Measurements from ENCODE around the gene KCNK10. TPM values are rescaled to one million over a fixed set of nuclear protein-coding genes. Genes with fewer than 3 reads are reported as not detected.
A peak's percentile ranks its signal among the peaks of the same experiment; 100 is the strongest.

Gene KCNK10
- total and polyA plus RNA-seq, 9 donors: 0.01 to 0.23 (median 0.04) TPM; not detected in 4

DNA sequence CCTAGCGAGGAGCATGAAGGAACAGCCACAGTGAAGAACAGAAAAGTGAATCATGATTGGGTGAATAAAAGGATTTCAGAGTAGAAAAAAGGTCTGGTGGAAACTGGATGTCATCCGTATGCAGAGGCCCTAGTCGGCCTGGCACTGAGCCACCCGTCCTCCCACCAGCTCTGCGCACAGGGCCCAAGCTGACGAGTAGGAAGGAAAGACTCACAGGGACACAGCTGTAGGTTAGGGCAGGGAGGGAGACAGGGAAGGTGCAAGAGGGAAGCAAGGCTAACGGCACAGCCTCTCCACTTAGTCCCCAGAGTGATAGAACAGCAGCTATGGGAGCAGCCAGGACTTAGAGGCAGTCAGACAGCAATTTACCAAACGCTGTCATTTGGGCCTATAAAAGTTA, 112.6 kb downstream of the KCNK10 start:
- H3K4me3 ChIP-seq (ENCODE audit: low read length): no peak overlapping the region
- no peak overlapping the region for H3K27ac ChIP-seq (ENCODE audit: low read length)
- peak; percentile 52 for DNase-seq
- H3K4me1 ChIP-seq (ENCODE audit: control insufficient read depth, insufficient read depth, low read length): no peaks in the 10 kb centered on the region
- no peaks in the 10 kb centered on the region for H3K36me3 ChIP-seq (ENCODE audit: control insufficient read depth, insufficient read depth, low read length)
- no peaks in the 10 kb centered on the region for H3K27me3 ChIP-seq (ENCODE audit: control insufficient read depth, insufficient read depth, low read length)
- H3K9me3 ChIP-seq (replicated peaks; ENCODE audit: control insufficient read depth, low read depth, low read length): no peaks in the 10 kb centered on the region
- WGBS (ENCODE audit: insufficient coverage): 51% methylated on average over 6 of the region's 8 CpGs

- Histone ChIP-seq H3K27me3 (ENCODE audit: control insufficient read depth, insufficient read depth, low read length) (no peaks in the 10 kb centered on the region), H3K9me3 (replicated peaks; ENCODE audit: control insufficient read depth, low read depth, low read length) (no peaks in the 10 kb centered on the region), H3K36me3 (ENCODE audit: control insufficient read depth, insufficient read depth, low read length) (no peaks in the 10 kb centered on the region), H3K4me3 (ENCODE audit: low read length) (no peak overlapping the region), H3K27ac (ENCODE audit: low read length) (no peak overlapping the region), H3K4me1 (ENCODE audit: control insufficient read depth, insufficient read depth, low read length) (no peaks in the 10 kb centered on the region)
- 55% methylated on average over 14 of the region's 17 CpGs for WGBS (ENCODE audit: insufficient coverage)
- no peak for DNase-seq
Measured at GRCh38 chr14:88209273-88209672, 113.8 kb downstream of the KCNK10 start.

GRCh38 chr14:88208858-88209257, 114.2 kb downstream of the KCNK10 start:
- no peaks in the 10 kb centered on the region for H3K36me3 ChIP-seq (ENCODE audit: control insufficient read depth, insufficient read depth, low read length)
- no peaks in the 10 kb centered on the region for H3K4me1 ChIP-seq (ENCODE audit: control insufficient read depth, insufficient read depth, low read length)
- WGBS (ENCODE audit: insufficient coverage): no CpG with 5 or more reads among the region's 5 CpGs
- no peaks in the 10 kb centered on the region for H3K9me3 ChIP-seq (replicated peaks; ENCODE audit: control insufficient read depth, low read depth, low read length)
- H3K4me3 ChIP-seq (ENCODE audit: low read length): no peak overlapping the region
- DNase-seq: peak; percentile 4
- H3K27me3 ChIP-seq (ENCODE audit: control insufficient read depth, insufficient read depth, low read length): no peaks in the 10 kb centered on the region
- H3K27ac ChIP-seq (ENCODE audit: low read length): no peak overlapping the region

DNA sequence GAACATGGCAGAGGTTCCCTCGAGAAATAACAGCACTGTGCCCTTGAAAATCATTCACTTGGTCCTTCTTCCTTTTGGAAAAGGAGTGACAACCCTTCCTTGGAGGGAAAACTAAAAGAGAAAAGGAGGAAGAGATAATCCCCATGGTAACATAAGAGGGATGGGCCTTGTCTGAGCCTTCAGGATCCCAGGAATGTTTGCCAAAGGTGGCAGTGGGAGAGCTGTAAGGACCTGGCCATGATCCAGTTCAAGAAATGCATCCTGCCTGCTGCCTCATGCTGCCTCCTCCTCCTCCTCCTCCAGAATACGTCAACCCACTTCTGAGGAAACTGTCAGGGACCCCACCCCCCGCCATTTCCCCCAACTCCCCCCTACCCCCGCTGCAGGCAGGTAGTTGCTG, 118.8 kb downstream of the KCNK10 start:
- Histone ChIP-seq H3K4me3 (ENCODE audit: low read length) (no peak overlapping the region), H3K27ac (ENCODE audit: low read length) (no peak overlapping the region), H3K9me3 (replicated peaks; ENCODE audit: control insufficient read depth, low read depth, low read length) (no peaks in the 10 kb centered on the region), H3K27me3 (ENCODE audit: control insufficient read depth, insufficient read depth, low read length) (peaks cover 2% of the 10 kb centered on the region), H3K4me1 (ENCODE audit: control insufficient read depth, insufficient read depth, low read length) (no peaks in the 10 kb centered on the region), H3K36me3 (ENCODE audit: control insufficient read depth, insufficient read depth, low read length) (no peaks in the 10 kb centered on the region)
- WGBS (ENCODE audit: insufficient coverage): 80% methylated on average over 1 of the region's 4 CpGs
- DNase-seq: no peak

DNA sequence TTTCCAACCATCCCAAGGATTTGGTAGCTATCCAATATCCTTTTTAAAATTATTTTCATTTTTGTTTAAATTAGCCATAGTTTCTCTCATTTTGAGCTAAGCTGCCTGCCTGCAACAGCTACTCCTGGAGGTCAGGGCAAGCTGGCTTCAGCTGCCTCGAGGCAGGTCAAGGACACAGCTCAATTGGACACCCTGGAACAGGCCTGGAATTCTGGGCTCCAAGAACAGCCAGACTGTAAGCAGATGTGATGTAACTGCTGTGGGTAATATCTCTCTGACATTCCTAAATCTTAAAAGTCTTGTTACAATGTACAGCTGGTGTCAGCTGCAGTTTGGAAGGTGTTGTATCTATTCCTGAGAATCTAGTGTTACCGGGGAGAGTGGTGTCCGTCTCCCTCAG, 119.8 kb downstream of the KCNK10 start:
- H3K4me1 ChIP-seq (ENCODE audit: control insufficient read depth, insufficient read depth, low read length): no peaks in the 10 kb centered on the region
- H3K36me3 ChIP-seq (ENCODE audit: control insufficient read depth, insufficient read depth, low read length): no peaks in the 10 kb centered on the region
- no peak for DNase-seq

DNA sequence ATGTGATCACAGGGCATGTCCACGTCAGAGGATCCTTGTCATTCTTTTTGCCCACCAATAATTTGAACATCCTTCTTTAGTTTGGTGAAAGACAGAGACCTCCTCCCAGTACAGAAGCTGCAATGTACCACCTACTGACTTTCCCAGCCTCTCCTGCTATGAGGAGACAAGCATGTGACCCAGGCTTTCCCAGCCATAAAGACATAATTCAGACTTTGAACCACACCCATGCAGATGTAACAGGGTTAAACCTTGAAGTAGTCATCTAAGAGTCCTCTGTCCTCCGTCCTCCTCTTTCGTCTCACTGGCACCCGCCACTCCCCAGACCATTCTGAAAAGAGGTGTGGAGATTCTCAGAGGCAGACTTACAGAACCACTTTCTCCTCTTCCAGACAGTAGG, 120.8 kb downstream of the KCNK10 start:
- H3K27me3 ChIP-seq (ENCODE audit: control insufficient read depth, insufficient read depth, low read length): peaks cover 2% of the 10 kb centered on the region
- H3K36me3 ChIP-seq (ENCODE audit: control insufficient read depth, insufficient read depth, low read length): no peaks in the 10 kb centered on the region
- 83% methylated on average over 1 of the region's 4 CpGs for WGBS (ENCODE audit: insufficient coverage)
- H3K9me3 ChIP-seq (replicated peaks; ENCODE audit: control insufficient read depth, low read depth, low read length): no peaks in the 10 kb centered on the region
- DNase-seq: no peak
- H3K4me3 ChIP-seq (ENCODE audit: low read length): no peak overlapping the region
- no peak overlapping the region for H3K27ac ChIP-seq (ENCODE audit: low read length)
- no peaks in the 10 kb centered on the region for H3K4me1 ChIP-seq (ENCODE audit: control insufficient read depth, insufficient read depth, low read length)

More for the DNA sequence above, 119.8 kb downstream of the KCNK10 start:
- WGBS (ENCODE audit: insufficient coverage): 29% methylated on average over 2 of the region's 3 CpGs
- no peak overlapping the region for H3K27ac ChIP-seq (ENCODE audit: low read length)
- no peaks in the 10 kb centered on the region for H3K9me3 ChIP-seq (replicated peaks; ENCODE audit: control insufficient read depth, low read depth, low read length)
- H3K4me3 ChIP-seq (ENCODE audit: low read length): no peak overlapping the region
- peaks cover 2% of the 10 kb centered on the region for H3K27me3 ChIP-seq (ENCODE audit: control insufficient read depth, insufficient read depth, low read length)

DNA sequence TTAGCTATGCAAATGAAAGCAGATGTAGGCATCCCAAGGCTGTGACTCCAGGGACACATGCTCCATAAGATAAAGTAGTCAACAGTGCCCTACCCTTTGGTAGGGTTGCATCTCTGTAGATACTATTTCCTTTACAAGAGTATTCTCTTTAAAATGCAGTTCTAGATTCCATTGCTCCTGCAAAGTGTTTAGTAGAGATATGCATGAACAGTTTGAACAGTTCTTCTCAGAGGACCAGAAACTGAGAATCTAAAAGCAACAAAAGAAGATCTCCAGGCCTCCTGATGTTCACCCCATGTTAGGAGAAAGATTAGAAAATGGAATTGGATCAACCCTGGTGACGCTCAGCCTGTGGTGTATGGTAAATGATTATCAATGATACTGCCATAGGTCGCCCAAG, 121.2 kb downstream of the KCNK10 start:
- no peak for DNase-seq
- H3K36me3 ChIP-seq (ENCODE audit: control insufficient read depth, insufficient read depth, low read length): no peaks in the 10 kb centered on the region
- H3K9me3 ChIP-seq (replicated peaks; ENCODE audit: control insufficient read depth, low read depth, low read length): no peaks in the 10 kb centered on the region
- H3K4me3 ChIP-seq (ENCODE audit: low read length): no peak overlapping the region
- H3K27me3 ChIP-seq (ENCODE audit: control insufficient read depth, insufficient read depth, low read length): peaks cover 2% of the 10 kb centered on the region
- no peak overlapping the region for H3K27ac ChIP-seq (ENCODE audit: low read length)
- WGBS (ENCODE audit: insufficient coverage): no CpG with 5 or more reads among the region's 2 CpGs
- H3K4me1 ChIP-seq (ENCODE audit: control insufficient read depth, insufficient read depth, low read length): no peaks in the 10 kb centered on the region

- DNase-seq: no peak
- Histone ChIP-seq H3K4me1 (ENCODE audit: control insufficient read depth, insufficient read depth, low read length) (no peaks in the 10 kb centered on the region), H3K9me3 (replicated peaks; ENCODE audit: control insufficient read depth, low read depth, low read length) (no peaks in the 10 kb centered on the region), H3K27ac (ENCODE audit: low read length) (no peak overlapping the region), H3K36me3 (ENCODE audit: control insufficient read depth, insufficient read depth, low read length) (no peaks in the 10 kb centered on the region), H3K4me3 (ENCODE audit: low read length) (no peak overlapping the region), H3K27me3 (ENCODE audit: control insufficient read depth, insufficient read depth, low read length) (peaks cover 6% of the 10 kb centered on the region)
- 83% methylated on average over 1 of the region's 1 CpG for WGBS (ENCODE audit: insufficient coverage)
Measured at GRCh38 chr14:88199882-88200281, 123.2 kb downstream of the KCNK10 start.

- Histone ChIP-seq H3K9me3 (replicated peaks; ENCODE audit: control insufficient read depth, low read depth, low read length) (no peaks in the 10 kb centered on the region), H3K27me3 (ENCODE audit: control insufficient read depth, insufficient read depth, low read length) (peaks cover 4% of the 10 kb centered on the region)
- no CpG with 5 or more reads among the region's 1 CpG for WGBS (ENCODE audit: insufficient coverage)
Measured at GRCh38 chr14:88198446-88198845, 124.6 kb downstream of the KCNK10 start.

DNA sequence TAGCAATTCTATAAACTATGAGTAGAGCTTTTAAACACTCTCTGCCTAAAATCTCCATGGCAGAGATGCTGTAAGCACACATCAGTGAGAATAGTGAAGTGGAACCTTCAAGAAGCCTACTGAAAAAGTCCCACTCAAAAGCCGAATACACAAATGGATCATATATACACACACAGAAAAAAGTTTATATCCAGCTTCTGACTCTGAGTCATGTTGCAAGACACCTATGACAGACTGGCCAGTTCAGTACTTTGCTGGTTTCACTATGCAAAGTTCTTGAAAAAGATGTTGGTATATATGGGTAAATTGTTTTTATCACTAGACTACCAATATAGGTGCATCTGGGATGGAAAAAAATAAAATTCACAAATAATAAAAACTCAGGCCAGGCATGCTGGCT, 126.1 kb downstream of the KCNK10 start:
- WGBS (ENCODE audit: insufficient coverage): no CpG with 5 or more reads among the region's 1 CpG
- peaks cover 4% of the 10 kb centered on the region for H3K27me3 ChIP-seq (ENCODE audit: control insufficient read depth, insufficient read depth, low read length)
- no peak for DNase-seq
- no peak overlapping the region for H3K27ac ChIP-seq (ENCODE audit: low read length)
- no peaks in the 10 kb centered on the region for H3K36me3 ChIP-seq (ENCODE audit: control insufficient read depth, insufficient read depth, low read length)
- no peak overlapping the region for H3K4me3 ChIP-seq (ENCODE audit: low read length)
- no peaks in the 10 kb centered on the region for H3K9me3 ChIP-seq (replicated peaks; ENCODE audit: control insufficient read depth, low read depth, low read length)
- no peaks in the 10 kb centered on the region for H3K4me1 ChIP-seq (ENCODE audit: control insufficient read depth, insufficient read depth, low read length)

More at GRCh38 chr14:88198446-88198845, 124.6 kb downstream of the KCNK10 start:
- DNase-seq: no peak
- no peak overlapping the region for H3K4me3 ChIP-seq (ENCODE audit: low read length)
- H3K36me3 ChIP-seq (ENCODE audit: control insufficient read depth, insufficient read depth, low read length): no peaks in the 10 kb centered on the region
- no peaks in the 10 kb centered on the region for H3K4me1 ChIP-seq (ENCODE audit: control insufficient read depth, insufficient read depth, low read length)
- H3K27ac ChIP-seq (ENCODE audit: low read length): no peak overlapping the region
